ENCODE results near the gene ABL1. TPM values are rescaled to one million over a fixed set of nuclear protein-coding genes. Genes with fewer than 3 reads are reported as not detected.

The ABL1 gene
- polyA plus RNA-seq, 1 donor: 69.3 TPM

- DNase-seq: no peak
These were observed 14.3 kb downstream of the ABL1 start for GRCh38 chr9:130849356-130849755.

GRCh38 chr9:130852801-130853200 is 17.7 kb downstream of the ABL1 start:
- DNase-seq: no peak

GRCh38 chr9:130854092-130854491 is 19.0 kb downstream of the ABL1 start:
- DNase-seq: no peak

GRCh38 chr9:130854835-130855234 is 19.8 kb downstream of the ABL1 start:
- no peak for DNase-seq

- DNase-seq: no peak
These were observed 21.4 kb downstream of the ABL1 start for GRCh38 chr9:130856474-130856873.

- DNase-seq: peak; percentile 61
These were observed 23.0 kb downstream of the ABL1 start for GRCh38 chr9:130857864-130858738.

- DNase-seq: no peak
These were observed 24.0 kb downstream of the ABL1 start for GRCh38 chr9:130858739-130859705.

- peak; percentile 78 for DNase-seq
These were observed 25.6 kb downstream of the ABL1 start for GRCh38 chr9:130860458-130861316.

- DNase-seq: no peak
These were observed 26.5 kb downstream of the ABL1 start for GRCh38 chr9:130861372-130862180.

- DNase-seq: no peak
These were observed 27.2 kb downstream of the ABL1 start for GRCh38 chr9:130862217-130862616.

- no peak for DNase-seq
These were observed 27.7 kb downstream of the ABL1 start for GRCh38 chr9:130862747-130863146.

GRCh38 chr9:130864541-130864940 is 29.5 kb downstream of the ABL1 start:
- no peak for DNase-seq

GRCh38 chr9:130865921-130866320 is 30.9 kb downstream of the ABL1 start:
- no peak for DNase-seq

GRCh38 chr9:130866474-130866965 is 31.5 kb downstream of the ABL1 start:
- DNase-seq: peak; percentile 70

GRCh38 chr9:130867556-130867955 is 32.5 kb downstream of the ABL1 start:
- no peak for DNase-seq

GRCh38 chr9:130868230-130868629 is 33.2 kb downstream of the ABL1 start:
- DNase-seq: no peak

- DNase-seq: no peak
These were observed 34.2 kb downstream of the ABL1 start for GRCh38 chr9:130869250-130869649.

- DNase-seq: no peak
These were observed 35.7 kb downstream of the ABL1 start for GRCh38 chr9:130870491-130871381.

- no peak for DNase-seq
These were observed 36.5 kb downstream of the ABL1 start for GRCh38 chr9:130871395-130872062.

GRCh38 chr9:130872093-130872492 is 37.0 kb downstream of the ABL1 start:
- DNase-seq: no peak
